Sciatic nerve (tissue), 2 donors: ENCODE measurements around the gene EXD3. TPM values are rescaled to one million over a fixed set of nuclear protein-coding genes. Genes with fewer than 3 reads are reported as not detected.
A peak's percentile ranks its signal among the peaks of the same experiment; 100 is the strongest.

ENCODE experiments used
- ATAC-seq: fragments of 200-7000 bp; cut with Tn5 transposase; one replicate; pipeline ENCODE4 v1.9.1; 2020; ENCODE audit warnings: mild to moderate bottlenecking, moderate library complexity
- DNase-seq: peaks from one replicate; pipeline ENCODE4 v3.0.0-alpha.2; 2020; ENCODE audit warnings: low spot score
- intact Hi-C: fragments of 100-400 bp; cut with DNase I; formaldehyde crosslinking; loops from one replicate; pipeline ENCODE4 v1.14.2; 2022
- total RNA-seq: library from RNA; stranded (reverse); fragmentation: NEBNext Ultra II Directional; extraction: Animal tissue kit (Norgen Biotek cat#: 25700); gene quantifications from one replicate; pipeline ENCODE4 v1.2.1, GENCODE V29; 2021
- donor health status: DM: no; HTN: no; CAD: no.
- donor health status: DM: no; HTN: no; CAD: no.

EXD3 gene
- total RNA-seq, 1 donor from 2014 or later = 48.1 TPM

DNA sequence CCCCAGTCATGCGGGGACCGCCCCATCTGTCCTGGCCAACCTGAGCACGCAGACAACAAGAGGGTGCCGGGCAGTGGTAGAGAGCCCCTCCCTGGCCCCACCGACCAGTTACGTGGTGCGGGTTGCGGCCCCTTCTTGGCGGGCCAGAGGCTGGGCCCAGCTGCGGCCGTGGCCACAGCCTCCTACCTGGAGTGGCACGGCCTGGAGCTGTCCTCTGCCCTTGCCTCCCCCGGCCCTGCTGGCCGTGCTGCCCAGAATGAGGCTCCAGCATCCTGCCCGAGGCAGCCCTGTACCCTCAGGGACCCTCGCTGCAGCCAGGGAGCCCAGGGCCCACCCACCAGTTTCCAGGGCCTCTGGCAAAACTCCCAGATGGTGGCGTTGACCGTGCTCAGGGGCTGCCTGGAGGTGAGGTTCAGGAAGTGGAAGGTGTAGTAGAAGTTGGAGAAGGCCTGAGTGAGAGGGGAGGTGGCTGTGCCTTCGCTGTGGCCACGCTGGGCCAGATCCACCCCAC lies 12.5 kb upstream of the EXD3 start:
- ATAC-seq (no peak), DNase-seq (peak; percentile 48)
- intact Hi-C loops = no loop called here

DNA sequence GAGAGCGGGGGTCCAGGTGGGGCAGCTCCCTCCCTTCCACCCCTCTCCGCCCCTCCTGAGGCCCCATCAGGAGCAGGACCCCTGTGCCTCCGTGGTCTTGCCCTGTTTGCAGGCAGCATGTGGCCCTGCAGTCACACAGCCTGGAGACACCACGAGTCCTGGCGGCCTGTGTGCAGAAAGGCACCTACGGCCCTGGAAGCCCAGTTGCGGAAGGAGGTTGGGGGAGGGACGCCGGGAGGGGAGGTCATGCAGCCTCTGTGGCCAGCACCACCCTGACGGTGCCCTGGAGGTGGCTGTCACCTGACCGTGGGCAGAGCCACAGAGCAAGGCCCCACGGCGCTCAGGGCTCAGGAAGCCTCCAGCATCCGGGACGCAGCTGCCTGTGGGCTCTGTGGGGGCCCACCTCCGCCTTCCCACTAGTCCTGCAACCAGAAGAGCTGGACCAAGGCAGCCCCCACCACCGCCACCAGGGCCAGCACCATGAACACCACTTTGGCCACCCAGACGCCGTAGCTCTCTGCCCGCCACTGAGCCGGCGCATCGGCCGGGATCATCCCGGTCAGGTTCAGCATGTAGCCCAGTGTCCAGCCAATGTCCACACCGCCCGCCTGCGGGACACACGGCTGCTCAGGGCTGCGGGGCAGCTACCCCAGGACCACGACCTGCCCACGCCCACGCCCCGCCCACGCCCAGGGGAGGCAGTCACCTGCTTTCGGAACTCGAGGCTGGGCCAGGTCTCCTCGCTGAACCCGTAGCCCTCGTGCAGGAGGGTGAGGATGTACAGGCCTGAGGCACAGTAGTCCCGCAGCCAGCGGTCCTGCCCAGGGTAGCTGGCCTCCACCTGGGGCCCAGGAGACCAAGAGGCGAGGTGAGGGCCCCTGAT lies 11.8 kb upstream of the EXD3 start:
- DNase-seq (peak; percentile 56), ATAC-seq (no peak)
- intact Hi-C loops = no loop called here

DNA sequence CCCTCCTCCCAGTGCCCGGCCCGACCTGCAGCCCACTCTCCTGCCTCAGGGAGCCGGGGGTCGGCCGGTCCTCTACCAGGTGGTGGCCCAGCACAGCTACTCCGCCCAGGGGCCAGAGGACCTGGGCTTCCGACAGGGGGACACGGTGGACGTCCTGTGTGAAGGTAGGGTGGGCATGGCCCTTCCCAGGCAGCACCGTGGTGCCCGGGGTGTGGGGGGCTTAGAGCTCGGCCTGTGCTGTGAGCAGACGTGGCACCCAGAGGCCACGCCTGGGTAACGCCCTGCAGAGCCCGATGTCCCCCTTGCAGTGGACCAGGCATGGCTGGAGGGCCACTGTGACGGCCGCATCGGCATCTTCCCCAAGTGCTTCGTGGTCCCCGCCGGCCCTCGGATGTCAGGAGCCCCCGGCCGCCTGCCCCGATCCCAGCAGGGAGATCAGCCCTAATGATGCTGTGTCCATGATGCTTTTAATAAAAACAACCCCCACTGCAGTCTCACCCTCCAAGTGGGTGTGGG lies 11.0 kb upstream of the EXD3 start:
- intact Hi-C loops = no loop called here
- no peak for DNase-seq
- ATAC-seq = no peak

DNA sequence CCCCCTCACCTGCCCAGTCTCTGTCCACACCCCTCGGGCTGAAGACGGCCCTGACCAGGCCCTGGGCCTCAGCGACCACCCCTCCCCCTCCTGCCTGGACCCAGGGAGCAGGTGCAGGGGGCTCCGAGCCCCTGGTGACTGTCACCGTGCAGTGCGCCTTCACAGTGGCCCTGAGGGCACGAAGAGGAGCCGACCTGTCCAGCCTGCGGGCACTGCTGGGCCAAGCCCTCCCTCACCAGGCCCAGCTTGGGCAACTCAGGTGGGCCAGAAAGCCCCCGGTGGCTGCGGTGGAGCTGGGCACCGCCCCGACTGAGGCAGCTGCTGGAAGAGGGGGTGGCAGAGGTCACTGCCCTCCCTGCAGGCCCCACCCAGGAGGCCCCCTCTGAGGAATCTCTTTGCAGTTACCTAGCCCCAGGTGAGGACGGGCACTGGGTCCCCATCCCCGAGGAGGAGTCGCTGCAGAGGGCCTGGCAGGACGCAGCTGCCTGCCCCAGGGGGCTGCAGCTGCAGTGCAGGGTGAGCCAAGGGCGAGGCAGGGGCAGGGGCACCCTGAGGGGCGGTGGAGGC lies 10.5 kb upstream of the EXD3 start:
- intact Hi-C loops = no loop called here
- DNase-seq = no peak

DNA sequence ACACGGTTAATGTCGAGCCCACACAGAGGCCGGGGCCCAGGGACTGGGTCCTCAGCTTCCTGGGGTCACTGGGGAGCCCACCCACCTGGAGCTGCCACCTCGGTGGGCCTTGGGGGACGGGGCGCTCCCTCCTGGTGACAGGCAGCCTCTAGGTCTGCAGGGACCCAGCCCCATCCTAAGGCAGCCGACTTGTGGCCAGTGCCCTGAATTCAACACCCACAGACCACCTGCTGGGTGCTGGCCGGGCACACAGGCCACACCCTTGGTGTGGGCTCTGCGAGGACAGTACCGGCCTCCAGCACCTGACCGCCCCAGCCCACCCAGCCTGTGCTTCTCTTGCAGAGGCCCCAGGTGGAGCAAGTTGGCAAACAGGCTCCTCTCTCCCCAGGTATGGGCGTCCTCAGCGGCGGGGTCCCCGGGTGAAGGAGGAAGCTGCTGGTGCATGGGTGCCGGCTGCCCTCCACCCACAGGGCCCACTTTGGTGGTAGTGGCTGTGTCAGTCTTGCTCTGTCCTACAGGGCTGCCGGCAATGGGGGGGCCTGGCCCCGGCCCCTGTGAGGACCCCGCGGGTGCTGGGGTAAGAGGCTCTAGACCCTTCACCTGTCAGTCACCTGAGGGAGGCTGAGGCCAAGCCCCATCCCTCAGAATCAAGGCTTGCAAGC lies 9.9 kb upstream of the EXD3 start:
- no peak for DNase-seq
- intact Hi-C loops = no loop called here
- ATAC-seq = no peak

More for the DNA sequence above, 10.5 kb upstream of the EXD3 start:
- ATAC-seq = no peak

DNA sequence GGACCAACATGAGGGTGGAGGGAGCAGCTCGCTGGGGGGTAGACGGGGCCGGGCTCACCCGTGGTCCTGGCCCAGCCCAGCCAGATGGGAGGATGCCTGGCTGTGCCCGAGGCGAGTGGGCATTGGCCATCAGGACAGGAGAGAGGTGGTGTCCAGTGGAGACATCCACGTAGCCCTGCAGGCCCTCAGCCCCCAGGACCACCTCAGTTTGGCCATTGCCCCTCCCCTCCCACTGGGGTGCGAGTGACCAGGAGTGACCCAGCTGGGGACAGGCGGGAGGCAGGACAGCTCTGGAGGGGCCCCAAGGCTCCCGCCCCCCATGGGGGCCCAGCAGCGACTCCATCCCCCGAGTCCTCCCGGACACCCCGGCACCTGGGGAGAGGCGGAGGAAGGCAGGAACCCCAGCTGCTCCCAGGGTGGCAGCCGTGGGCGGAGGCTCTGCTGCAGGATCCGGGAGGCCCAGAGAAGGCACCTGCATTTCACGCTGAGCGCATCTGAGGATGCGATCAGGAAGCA lies 8.5 kb upstream of the EXD3 start:
- no peak for DNase-seq
- intact Hi-C loops = no loop called here
- ATAC-seq = no peak

DNA sequence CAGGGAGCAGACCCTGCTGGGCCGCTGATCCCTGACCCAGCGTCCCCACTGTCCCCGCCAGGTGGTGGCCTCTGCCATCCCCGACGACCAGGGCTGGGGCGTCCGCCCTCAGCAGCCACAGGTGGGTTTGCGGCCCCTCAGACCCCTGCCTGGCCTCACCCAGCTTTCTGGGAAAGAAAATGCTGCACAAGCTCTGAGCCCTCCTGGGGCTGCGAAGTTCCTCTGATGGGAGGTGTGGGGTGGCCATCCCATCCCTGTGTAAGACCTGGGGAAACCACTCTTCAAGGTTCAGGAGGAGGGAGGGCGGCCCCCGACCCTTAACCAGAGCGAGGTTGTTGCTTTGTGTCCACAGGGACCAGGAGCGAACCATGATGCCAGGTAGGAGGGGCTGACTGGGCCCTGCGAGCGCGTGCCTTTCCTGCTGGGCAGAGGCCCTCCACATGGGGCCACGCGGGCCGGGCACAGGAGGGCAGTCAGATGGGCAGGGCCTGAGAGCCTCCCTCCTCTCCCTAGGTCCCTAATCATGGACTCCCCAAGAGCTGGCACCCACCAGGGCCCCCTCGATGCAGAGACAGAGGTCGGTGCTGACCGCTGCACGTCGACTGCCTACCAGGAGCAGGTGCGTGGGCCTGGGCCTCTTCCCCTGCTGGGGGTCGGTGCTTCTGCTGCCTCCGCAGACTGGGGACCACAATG lies 7.9 kb upstream of the EXD3 start:
- intact Hi-C loops = no loop called here
- ATAC-seq = no peak
- DNase-seq = no peak

DNA sequence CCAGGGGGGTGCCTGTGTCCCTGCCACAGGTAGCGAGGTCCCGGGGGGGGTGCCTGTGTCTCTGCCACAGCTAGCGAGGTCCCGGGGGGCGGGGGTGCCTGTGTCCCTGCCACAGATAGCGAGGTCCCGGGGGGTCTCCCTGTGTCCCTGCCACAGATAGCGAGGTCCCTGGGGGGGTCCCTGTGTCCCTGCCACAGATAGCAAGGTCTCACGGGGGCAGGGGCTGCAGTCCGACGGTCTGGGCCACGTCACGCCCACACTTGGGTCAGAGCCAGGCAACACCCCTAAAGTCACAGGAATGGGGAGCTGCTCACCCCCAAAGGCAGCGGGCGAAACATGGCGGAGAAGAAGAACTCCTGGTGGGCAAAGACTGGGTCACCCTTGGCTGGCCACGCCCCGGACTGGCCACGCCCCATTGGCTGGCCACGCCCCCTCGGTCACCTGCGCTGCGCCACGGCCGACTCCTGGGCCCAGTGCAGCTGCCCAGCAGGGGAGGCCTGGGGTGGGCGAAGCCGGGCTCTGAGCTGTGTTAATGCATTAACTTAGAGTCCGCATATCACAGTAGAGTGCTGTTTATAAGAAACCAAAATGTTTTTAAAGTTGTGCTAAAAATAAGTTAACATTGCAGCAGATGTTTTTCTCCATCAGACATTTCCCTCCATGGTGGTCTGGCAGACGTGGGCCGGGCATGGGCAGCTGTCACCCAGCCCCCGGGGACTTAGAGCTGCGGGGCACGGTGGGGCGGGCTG lies 7.2 kb upstream of the EXD3 start:
- DNase-seq (no peak), ATAC-seq (no peak)
- intact Hi-C loops = no loop called here

DNA sequence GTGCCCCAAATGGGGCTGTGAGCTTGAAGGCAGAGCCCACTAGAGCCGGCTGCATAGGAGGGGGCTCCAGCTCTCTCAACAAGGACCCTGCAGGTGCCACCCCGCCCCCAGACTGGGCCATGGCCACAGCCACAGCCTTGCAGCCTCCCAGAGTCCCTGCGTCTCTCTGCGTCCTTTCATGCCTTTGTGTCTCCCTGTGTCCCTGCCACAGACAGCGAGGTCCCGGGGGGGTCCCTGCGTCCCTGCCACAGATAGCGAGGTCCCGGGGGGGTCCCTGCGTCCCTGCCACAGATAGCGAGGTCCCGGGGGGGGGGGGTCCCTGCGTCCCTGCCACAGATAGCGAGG lies 6.6 kb upstream of the EXD3 start:
- ATAC-seq (no peak), DNase-seq (no peak)
- intact Hi-C loops = no loop called here

DNA sequence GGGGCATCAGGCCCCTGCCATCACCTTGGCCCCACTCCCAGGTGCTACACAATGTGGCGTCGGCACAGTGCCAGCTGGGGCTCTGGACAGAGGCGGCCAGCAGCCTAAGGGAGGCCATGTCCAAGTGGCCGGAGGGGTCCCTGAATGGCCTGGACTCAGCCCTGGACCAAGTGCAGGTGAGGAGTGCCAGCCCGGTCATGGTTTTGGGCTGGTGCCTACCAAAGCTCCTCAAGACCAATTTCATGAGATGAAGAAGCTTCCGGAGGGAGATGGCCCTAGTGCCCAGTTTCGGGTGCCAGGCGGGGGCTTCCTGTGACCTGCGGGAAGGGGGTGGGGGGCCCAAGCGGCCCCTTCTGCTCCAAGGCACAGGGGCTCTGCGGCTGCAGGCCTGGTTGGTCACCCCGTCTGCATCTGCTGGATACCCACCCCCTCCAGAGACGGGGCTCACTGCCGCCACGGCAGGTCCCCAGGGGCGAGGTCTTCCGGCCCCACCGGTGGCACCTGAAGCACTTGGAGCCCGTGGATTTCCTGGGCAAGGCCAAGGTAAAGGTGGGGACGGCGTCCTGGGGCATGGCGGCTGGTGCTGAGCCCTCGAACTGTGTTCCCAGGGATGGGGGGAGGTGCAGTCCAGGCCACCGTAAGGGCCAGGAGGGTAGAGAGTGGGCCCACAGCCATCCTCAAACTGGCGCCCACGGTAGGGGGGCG lies 6.0 kb upstream of the EXD3 start:
- ATAC-seq (no peak), DNase-seq (no peak)
- intact Hi-C loops = no loop called here

DNA sequence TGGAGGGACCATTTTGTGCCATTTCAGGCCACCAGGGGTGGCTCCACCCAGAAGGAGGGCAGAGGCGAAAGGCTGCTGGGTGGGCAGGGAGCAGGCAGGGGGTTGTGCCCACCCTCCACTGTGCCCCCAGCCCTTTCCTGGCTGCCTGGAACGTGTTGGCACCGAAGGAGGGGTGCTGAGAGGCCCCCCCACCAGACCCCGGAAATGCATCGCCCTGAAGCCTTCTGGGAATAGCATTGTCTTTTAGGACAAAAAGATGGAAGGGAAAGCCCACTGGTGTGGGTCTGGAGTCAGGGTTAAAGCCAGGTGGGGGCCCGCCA lies 5.3 kb upstream of the EXD3 start:
- ATAC-seq (no peak), DNase-seq (no peak)
- intact Hi-C loops = no loop called here

DNA sequence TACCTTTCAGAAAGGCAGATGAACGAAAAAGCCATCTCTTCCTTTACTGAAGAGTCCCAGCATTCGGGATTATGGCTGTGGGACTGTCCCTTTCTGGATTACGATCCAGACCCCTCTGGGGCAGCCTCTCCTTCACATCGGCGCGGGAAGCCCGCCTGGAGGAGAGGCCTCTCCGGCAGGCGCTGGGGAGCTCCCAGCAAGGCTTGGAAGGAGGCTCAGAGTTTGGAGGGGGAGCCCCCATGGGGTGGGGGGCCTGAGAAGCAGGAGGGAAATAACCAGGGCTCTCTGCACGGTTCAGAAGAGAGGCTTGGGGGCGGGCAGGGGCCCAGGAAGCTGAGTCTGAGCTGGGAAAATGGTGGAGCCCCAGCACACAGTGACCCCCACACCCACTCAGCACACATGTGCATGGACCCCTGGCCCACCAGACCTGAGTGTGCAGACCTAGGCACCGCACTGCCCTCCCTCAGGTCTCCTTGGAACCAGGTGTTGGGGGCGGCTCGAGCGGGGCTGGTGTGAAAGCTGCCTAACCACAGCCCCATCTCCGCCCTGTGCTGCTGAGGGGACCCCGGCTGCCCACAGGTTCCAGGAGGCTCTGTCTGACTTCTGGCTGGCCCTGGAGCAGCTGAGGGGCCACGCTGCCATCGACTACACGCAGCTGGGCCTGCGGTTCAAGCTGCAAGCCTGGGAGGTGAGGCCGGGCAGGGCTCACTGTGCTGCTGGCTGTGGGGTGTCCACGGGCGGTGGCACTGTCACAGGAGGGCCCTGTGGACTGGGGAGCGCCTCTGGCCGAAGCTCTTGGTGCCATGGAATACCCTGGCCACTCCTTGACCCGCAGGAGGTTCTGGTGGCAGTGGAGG lies 4.7 kb upstream of the EXD3 start:
- DNase-seq (no peak), ATAC-seq (no peak)
- intact Hi-C loops = no loop called here

DNA sequence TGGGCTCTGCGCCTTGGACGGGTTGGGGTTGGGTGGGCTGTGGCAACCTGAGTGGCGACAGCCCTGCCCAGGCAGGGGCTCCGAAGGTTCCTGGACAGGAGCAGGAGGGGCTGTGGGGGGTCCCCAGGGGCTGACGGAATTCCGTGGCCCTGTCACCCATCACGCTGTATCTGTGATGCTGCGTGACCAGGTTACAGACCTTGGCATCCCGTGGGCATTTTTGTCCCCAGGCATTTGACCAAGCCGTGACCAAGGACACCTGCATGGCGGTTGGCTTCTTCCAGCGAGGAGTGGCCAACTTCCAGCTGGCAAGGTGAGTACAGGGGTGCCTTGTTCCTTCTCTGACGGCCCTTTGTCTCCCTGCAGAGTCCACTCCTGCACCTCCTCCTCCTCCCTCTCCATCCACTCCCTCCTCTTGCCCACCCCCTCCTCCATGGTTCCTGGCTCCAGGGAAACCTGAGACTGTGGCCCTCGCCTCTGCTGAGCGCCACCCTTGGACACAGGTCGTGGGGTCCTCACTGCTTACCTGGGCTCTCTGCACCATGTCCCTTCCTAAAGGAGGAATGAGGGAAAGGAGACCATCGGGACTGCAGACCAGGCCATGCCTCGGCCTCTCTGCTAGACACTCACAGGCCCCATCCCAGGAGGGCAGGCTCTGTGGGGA lies 3.2 kb upstream of the EXD3 start:
- intact Hi-C loops = no loop called here
- ATAC-seq (no peak), DNase-seq (no peak)

DNA sequence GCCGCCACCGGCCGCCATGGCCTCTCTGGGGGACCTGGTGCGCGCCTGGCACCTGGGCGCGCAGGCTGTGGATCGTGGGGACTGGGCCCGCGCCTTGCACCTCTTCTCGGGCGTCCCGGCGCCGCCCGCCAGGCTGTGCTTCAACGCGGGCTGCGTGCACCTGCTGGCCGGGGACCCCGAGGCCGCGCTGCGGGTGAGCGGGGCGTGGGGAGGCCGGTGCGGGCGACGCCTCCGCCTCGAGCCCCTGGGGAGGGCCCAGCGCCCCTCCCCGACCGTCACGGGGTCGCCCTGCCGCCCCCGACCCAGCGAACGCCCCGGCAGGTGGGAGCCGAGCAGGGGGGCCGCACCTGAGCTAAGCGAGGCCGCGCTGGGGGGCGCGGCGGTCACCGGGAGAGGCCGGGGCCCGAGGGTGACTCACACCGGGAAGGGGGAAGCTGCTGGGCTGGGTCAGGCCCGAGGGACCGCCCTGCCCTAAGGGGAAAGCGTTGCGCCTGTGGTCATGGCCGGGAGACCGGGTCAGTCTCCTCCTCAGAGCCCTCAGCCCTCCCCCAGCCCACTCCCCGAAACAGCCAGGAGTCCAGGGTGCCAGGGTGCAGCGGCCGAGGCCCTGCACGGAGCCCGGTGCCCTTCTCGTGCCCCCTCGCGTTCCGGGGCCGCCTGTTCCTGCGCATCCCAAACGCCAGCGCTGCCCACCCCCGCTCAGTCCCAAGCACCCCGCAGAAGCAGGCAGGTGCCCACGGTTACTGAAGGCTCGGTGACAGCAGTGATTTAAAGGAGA lies 741 bp upstream of the EXD3 start:
- DNase-seq = no peak
- intact Hi-C loops = no loop called here
- ATAC-seq = peak; percentile 19

DNA sequence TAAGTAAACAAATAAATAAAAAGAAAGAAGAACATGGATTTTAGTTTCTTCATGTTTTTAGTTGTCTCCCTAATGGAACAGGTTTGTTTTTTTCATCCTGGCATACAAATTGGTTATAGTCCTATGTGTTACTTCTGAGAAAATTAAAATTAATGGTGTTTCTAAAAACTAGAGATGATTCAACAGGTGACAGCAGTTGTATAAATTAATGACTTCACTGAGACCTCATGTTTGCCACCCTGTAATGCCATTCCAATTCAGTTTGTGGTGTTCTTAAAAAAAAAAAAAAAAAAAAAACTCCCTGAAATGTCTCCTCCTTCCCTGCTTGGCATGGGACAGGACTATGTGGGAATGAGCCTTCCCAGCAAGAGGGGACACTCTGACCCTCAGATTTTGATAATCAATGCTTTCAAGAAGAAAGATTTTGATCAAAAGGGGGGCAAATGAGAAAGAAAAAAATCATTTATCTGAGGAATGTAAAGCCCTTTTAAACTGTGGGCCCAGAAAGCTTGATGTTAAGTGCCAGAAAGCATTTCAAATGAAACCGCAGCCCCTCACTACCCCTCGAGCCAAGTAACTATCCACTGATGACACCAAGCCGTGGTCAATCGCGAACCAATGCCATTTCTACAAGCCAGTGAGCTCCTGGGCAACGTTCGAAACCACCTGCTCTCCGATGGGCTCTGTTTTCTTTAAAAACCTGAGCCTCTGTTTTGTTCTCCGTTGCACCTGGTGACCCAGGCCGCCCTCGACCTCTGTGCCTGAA lies 941 bp downstream of the EXD3 start:
- no peak for ATAC-seq
- DNase-seq = no peak
- intact Hi-C loops = no loop called here
